ENCODE measurements around the gene IKZF2. TPM values are rescaled to one million over a fixed set of nuclear protein-coding genes. Genes with fewer than 3 reads are reported as not detected.

IKZF2 gene
- 2.6 and 2.9 TPM in 2 replicates for total RNA-seq

DNA sequence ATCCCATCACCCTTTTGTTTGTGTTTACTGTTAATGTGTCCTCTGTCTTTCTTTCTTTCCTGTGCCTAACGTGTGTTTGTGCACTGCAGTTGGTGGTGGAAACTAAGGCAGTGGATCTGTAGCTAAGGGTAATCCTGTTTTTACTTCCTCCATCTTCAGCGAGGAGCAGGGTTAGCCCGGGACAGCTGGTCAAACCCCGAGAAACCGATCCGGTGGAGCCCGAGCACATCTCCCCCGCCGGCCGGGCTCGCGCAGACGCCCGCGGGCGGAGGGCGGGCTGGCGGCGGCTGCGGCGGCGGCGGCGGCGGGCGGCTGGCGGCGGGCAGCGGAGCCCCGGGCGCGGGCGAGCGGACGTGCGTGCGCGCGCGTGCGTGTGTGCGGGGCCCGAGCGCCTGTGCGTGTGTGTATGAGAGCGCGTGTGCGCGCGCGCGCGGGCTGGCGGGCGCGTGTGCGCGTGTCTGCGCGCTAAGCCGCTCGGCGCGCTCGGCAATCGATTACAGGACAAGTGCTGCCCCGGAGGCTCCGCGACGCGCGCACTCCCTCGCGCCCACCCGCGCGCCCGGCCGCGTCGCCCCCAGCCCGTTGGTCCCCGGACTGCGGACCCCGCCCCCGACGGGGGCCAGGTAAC is at the start of gene IKZF2:
Gene IKZF2 (minus strand): TSS at position 176 of the 628 bp plus-strand sequence. CDS start 2,983 bp downstream, outside the sequence.

Other genes with a start within 250 kb of the IKZF2 start
- gene SPAG16, start 132.9 kb upstream of the IKZF2 start, total RNA-seq = 9.1 and 12.1 TPM in 2 replicates

Measured in vein endothelial cell (primary cell).